ENCODE results near the gene TNFSF8. TPM values are rescaled to one million over a fixed set of nuclear protein-coding genes. Genes with fewer than 3 reads are reported as not detected.

The TNFSF8 gene
- polyA plus RNA-seq, 1 of the 3 experiments (the other 2 are of a cell fraction), result not detected

DNA sequence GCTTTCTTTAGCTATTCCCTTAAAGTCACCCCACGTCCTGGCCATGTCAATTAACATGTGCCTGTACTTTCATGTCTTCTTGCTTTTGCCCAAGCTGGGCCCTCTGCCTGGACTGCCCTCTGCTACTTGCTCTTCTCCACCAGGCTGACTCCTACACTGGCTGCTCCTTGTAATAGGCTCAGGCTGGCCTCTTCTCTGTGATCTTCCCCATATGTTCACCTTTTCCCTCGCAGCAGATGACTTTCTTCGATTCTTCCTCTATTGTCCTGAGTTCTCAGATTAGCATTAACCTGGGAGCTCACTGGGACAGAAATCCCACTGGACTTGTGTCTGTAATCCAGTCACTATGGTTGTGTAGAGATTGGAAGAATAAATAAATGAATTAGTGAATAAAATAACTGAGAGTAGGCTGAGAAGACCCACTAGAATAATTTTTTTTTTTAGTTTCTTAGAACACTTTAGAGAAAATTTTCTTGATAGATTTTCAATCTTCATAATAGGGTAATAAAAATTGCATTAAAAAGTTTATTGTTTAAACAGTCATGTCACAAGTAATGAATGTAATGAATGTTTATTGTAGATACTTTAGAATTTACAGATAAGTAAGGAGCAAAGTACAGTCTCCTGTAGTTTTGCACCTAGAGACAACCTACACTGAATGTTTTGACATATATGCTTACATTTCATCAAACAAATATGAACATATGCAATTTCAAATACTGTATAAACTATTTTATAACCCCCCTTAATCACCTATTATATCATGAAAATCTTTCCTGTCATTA lies 77.1 kb downstream of the TNFSF8 start (continued):
- TF ChIP-seq, protein P1, sequence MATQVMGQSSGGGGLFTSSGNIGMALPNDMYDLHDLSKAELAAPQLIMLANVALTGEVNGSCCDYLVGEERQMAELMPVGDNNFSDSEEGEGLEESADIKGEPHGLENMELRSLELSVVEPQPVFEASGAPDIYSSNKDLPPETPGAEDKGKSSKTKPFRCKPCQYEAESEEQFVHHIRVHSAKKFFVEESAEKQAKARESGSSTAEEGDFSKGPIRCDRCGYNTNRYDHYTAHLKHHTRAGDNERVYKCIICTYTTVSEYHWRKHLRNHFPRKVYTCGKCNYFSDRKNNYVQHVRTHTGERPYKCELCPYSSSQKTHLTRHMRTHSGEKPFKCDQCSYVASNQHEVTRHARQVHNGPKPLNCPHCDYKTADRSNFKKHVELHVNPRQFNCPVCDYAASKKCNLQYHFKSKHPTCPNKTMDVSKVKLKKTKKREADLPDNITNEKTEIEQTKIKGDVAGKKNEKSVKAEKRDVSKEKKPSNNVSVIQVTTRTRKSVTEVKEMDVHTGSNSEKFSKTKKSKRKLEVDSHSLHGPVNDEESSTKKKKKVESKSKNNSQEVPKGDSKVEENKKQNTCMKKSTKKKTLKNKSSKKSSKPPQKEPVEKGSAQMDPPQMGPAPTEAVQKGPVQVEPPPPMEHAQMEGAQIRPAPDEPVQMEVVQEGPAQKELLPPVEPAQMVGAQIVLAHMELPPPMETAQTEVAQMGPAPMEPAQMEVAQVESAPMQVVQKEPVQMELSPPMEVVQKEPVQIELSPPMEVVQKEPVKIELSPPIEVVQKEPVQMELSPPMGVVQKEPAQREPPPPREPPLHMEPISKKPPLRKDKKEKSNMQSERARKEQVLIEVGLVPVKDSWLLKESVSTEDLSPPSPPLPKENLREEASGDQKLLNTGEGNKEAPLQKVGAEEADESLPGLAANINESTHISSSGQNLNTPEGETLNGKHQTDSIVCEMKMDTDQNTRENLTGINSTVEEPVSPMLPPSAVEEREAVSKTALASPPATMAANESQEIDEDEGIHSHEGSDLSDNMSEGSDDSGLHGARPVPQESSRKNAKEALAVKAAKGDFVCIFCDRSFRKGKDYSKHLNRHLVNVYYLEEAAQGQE (IDR thresholded peaks at IDR 0.05; ENCODE audit: low read depth, low read length), result no peak
- no peak for TF ChIP-seq MEF2A (IDR thresholded peaks at IDR 0.05; ENCODE audit: borderline replicate concordance, low read depth)
- TF ChIP-seq RXRA (IDR thresholded peaks at IDR 0.05; ENCODE audit: borderline replicate concordance, low read depth), result no peak
- no peak for TF ChIP-seq FOSL2 (IDR thresholded peaks at IDR 0.05; ENCODE audit: borderline replicate concordance, low read depth)
- TF ChIP-seq SIN3A (IDR thresholded peaks at IDR 0.05; ENCODE audit: borderline replicate concordance, low read depth, low read length), result no peak

DNA sequence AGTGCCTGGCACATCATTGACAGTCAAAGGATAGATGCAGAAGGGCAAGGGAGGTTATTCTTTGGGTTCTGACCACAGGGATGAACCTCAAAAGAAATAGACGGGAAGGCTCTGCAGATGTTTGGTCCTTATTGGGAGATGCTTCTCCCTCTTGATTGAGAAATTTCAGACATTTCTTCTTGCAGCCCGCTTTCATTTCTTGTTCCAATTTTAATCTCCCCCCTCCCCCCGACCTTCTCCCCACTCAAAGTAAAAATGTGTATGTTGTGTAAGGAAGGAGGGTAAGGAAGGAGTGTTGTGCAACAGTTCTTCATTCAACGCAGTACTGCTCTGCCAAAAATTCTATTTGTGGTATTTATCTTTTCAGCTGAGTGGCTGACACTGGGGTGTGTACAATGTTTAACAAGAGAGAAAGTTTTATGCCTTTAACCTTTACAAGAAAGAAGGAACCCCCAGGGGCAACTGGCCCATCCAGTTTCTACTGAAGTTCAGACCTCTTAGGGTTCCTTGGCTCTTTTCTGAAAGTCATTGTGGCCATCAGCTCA lies 78.3 kb downstream of the TNFSF8 start:
- Histone ChIP-seq H3K9ac (no peak overlapping the region), H3K79me2 (ENCODE audit: insufficient read depth) (no peaks in the 10 kb centered on the region), H3F3A (replicated peaks; ENCODE audit: insufficient read depth) (peaks cover 15% of the 10 kb centered on the region), H2AFZ (ENCODE audit: low read depth) (no peak overlapping the region), H3K9me2 (no peaks in the 10 kb centered on the region), H3K27me3 (ENCODE audit: insufficient read depth) (no peaks in the 10 kb centered on the region), H3K4me2 (no peak overlapping the region), H3K4me1 (ENCODE audit: control insufficient read depth in 1 of 2, insufficient read depth in 2 of 2, low read depth in 1 of 2, low read length in 1 of 2) (peaks cover 0 to 21% of the 10 kb centered on the region in 2 experiments; a peak in 3 of 4 replicates), H3K4me3 (ENCODE audit: low read depth in 2 of 2, low read length in 1 of 2) (no peak overlapping the region), H3K36me3 (replicated peaks in 1 of 2; ENCODE audit: control insufficient read depth in 1 of 2, insufficient read depth in 2 of 2, low read length in 1 of 2) (no peaks in the 10 kb centered on the region), H3K9me3 (no peaks in the 10 kb centered on the region), H4K20me1 (ENCODE audit: insufficient read depth) (no peaks in the 10 kb centered on the region), H3K27ac (ENCODE audit: low read depth in 2 of 2, low read length in 1 of 2) (peak overlapping the region in 1 of 2 experiments; percentile 57; a peak in 1 of 4 replicates)
- POLR2A ChIA-PET, result no interaction called here
- DNase-seq, result no peak
- WGBS (ENCODE audit: low lambda C conversion rate), result 46% methylated on average over 4 of the region's 4 CpGs
- CTCF ChIA-PET, result no interaction called here
- TF ChIP-seq TEAD4 (IDR thresholded peaks at IDR 0.05; ENCODE audit: borderline replicate concordance, insufficient read depth), result no peak
- TF ChIP-seq, protein P2, sequence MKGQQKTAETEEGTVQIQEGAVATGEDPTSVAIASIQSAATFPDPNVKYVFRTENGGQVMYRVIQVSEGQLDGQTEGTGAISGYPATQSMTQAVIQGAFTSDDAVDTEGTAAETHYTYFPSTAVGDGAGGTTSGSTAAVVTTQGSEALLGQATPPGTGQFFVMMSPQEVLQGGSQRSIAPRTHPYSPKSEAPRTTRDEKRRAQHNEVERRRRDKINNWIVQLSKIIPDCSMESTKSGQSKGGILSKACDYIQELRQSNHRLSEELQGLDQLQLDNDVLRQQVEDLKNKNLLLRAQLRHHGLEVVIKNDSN (IDR thresholded peaks at IDR 0.05; ENCODE audit: borderline replicate concordance, low read depth), result no peak
- TF ChIP-seq, protein P3, sequence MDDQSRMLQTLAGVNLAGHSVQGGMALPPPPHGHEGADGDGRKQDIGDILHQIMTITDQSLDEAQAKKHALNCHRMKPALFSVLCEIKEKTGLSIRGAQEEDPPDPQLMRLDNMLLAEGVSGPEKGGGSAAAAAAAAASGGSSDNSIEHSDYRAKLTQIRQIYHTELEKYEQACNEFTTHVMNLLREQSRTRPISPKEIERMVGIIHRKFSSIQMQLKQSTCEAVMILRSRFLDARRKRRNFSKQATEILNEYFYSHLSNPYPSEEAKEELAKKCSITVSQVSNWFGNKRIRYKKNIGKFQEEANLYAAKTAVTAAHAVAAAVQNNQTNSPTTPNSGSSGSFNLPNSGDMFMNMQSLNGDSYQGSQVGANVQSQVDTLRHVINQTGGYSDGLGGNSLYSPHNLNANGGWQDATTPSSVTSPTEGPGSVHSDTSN (IDR thresholded peaks at IDR 0.05), result no peak
- no peak for TF ChIP-seq RFX5 (IDR thresholded peaks at IDR 0.05; ENCODE audit: low read length)
- no peak for TF ChIP-seq EP300 (IDR thresholded peaks at IDR 0.05; ENCODE audit: borderline replicate concordance in 1 of 2, low read depth in 1 of 2, low read length in 1 of 2)
- TF ChIP-seq GATA2 (CRISPR knock-in tag; IDR thresholded peaks at IDR 0.05), result no peak
- TF ChIP-seq CHD2 (IDR thresholded peaks at IDR 0.05; ENCODE audit: low read length, partially characterized antibody), result no peak
- TF ChIP-seq, protein P4, sequence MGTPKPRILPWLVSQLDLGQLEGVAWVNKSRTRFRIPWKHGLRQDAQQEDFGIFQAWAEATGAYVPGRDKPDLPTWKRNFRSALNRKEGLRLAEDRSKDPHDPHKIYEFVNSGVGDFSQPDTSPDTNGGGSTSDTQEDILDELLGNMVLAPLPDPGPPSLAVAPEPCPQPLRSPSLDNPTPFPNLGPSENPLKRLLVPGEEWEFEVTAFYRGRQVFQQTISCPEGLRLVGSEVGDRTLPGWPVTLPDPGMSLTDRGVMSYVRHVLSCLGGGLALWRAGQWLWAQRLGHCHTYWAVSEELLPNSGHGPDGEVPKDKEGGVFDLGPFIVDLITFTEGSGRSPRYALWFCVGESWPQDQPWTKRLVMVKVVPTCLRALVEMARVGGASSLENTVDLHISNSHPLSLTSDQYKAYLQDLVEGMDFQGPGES (IDR thresholded peaks at IDR 0.05; ENCODE audit: low read depth, low read length), result no peak
- no peak for TF ChIP-seq RCOR1 (IDR thresholded peaks at IDR 0.05; ENCODE audit: low read length)
- TF ChIP-seq, protein P1 (IDR thresholded peaks at IDR 0.05; ENCODE audit: low read depth, low read length), result no peak
- no peak for TF ChIP-seq NFIC (IDR thresholded peaks at IDR 0.05; ENCODE audit: borderline replicate concordance)
- TF ChIP-seq TCF12 (IDR thresholded peaks at IDR 0.05), result no peak
- TF ChIP-seq, protein P5, sequence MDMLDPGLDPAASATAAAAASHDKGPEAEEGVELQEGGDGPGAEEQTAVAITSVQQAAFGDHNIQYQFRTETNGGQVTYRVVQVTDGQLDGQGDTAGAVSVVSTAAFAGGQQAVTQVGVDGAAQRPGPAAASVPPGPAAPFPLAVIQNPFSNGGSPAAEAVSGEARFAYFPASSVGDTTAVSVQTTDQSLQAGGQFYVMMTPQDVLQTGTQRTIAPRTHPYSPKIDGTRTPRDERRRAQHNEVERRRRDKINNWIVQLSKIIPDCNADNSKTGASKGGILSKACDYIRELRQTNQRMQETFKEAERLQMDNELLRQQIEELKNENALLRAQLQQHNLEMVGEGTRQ (IDR thresholded peaks at IDR 0.05; ENCODE audit: borderline replicate concordance, low read depth, low read length), result no peak
- TF ChIP-seq RAD21 (IDR thresholded peaks at IDR 0.05; ENCODE audit: low read length), result no peak

Data from SK-N-SH (cell line).